DMS153 treated with DMSO at 0.1 percent for 48 hours (cell line): ENCODE measurements around the gene CACNA2D3.

Experiments used
- DNase-seq: peaks from one replicate; lab custom pipeline; 2025; ENCODE audit not compliant: unreplicated experiment; lab: John Stamatoyannopoulos, UW

Gene CACNA2D3

DNA sequence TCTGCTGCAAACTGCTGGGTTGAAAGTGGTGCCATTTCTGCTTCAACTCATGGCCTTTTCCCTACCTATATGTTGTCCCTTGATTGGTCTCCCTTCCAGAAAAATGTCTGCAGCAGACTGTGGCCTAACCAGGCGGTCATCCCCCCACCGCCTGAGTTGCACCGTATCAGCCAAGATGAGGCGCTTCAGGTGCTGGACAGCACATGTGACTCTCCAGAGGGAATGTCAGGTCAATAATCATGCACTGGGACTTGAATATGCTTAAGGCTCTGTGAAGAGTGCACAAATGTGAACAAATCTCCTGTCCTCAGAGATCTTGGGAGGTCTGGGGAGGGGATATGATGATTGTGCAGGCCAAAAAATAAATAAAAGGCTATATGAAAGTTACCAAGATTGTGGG lies 773.3 kb downstream of the CACNA2D3 start:
- DNase-seq, result no peak

DNA sequence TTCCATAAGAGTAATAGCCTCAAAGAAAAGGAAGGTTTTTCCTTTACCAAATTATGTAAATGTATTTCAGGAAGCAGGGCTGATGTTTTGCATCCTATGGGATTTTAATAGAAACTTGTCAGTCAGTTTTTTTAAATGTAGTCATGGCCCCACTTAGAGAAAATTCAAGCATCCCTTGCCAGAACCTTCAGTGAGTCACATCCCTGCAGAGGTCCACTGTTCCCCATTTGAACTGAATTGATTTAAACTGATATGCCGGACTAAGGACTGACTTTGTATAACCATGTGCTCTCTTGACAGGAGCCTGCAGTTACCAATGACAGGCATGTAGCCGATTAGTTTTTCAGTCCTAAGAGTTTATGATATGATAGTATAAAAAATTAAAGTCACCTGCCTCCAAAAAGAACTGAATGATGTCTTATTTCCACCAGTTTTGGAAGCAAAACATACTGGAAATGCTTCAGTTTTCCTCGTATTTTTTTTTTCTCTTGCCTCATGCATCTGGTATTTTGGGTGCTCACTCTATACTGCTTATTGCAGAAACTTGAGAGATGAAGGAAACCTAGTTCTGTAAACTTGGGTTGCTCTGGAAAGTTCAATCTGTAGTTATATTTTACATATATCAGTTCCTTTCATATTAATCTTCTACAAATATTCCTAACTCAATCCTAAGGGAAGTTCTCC lies 774.8 kb downstream of the CACNA2D3 start:
- DNase-seq, result no peak

DNA sequence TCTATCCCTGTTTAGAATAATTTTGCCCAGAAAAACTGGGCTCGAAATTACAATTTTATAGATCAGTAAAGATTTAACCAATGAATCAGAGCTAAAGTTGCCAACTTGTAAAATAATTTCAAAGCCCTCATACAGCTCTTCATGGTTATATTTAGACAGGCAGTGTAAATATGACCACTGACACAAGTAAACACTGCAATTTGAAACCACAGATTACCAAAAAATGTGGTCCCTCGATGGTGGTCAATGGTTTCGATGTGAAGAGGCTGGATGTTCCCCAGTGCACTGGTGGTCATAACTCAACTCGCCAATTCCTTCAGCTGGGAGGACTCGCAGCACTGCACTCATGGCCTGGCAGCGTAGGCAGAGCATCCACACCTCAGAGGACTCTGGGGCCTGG lies 776.9 kb downstream of the CACNA2D3 start:
- no peak for DNase-seq

DNA sequence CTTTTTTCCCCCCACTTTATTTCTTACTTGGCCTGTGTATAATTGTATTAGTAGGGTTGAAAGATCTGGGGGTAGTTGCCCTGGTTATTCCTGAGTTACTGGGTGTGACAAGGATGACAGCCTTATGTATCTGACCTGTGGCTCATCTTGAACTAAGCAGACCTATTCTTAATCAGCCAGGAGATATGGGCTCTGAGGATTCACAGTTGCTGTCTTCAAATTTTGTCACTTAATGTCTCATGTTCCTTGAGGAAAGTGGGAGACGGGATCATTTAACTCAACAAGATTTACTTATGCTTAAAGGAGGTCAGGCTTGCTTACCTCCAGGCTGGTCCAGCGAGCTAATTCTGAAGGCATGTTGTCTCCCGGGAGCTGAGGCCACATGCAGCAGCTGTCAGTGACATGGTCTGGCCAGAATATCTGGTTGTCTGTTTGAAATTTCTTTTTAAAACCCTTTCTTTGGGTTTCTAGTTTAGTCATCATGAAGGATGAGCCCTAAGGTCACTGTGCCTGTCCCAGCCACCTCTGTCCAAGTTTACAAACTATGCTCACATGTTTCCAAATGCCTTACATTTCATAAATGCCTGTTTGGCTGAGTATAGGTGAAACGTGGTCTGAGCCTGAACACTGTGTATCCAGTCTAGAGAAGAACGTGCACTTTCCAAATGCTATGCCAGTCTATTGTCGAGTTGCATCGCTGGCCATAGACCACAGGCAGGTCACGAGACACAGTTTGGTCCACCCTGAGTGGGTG lies 778.7 kb downstream of the CACNA2D3 start:
- no peak for DNase-seq

DNA sequence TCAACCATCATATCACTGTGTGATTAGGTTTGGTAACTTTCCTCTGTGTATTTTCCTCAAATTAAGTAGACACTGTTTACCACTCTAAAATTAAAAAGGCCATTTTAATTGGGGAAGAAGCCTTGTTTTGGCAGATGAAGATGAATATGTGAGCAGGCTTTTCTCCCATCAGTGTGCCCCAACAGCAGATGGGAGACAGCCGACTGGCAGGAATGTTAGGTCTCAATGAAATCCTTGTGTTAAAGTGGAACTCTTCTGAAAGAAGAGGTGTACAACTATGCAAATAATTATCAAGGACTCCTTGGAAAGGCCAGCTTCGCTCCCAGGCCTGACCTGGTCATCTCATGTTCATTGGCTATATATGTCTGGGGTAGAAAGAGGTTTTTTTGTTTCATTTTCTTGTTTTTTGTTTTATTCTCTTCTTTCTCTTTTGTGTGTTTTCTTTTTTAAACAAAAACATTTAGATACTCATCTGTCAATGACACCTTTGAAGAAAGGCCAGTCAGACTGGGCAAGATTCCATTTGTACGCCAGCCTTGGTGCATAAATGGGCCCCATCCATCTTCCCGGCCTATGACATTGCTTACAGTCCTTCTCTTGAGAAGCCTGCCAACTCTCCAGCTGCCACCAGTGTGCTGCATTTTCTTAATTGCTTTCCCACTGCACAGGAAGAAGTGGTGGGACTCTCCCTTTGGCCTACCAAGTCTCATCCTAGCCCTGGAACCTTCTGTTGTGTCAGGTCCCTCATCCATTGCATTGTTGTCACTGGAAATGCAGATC lies 779.7 kb downstream of the CACNA2D3 start:
- DNase-seq, result no peak

DNA sequence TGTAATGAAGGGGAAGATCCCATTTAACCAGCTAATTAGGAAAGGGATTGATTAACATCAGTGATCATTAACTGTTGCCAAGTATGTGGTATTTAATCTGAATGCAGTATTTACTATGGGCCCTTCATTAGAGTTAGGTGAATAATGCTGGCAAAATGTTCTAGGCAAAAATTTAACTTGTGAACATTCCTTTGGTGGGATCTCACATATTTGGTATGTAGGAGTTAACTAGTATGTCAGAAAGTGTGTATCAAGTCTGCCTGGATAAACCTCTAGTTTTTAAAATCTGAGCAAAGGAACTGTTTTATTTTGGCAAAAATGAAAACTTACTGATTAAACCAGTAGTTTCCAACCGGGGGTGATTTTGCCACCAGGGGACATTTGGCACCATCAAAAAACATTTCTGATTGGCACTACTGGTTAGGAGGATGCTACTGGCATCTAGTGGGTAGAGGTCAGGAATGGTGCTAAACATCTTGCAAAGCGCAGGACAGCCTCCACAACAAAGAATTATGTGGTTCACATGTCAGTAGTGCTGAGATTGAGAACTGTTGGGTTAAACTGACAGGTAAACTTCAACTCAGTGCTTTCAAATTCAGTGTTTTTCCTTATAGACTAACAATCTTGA lies 783.0 kb downstream of the CACNA2D3 start:
- no peak for DNase-seq

DNA sequence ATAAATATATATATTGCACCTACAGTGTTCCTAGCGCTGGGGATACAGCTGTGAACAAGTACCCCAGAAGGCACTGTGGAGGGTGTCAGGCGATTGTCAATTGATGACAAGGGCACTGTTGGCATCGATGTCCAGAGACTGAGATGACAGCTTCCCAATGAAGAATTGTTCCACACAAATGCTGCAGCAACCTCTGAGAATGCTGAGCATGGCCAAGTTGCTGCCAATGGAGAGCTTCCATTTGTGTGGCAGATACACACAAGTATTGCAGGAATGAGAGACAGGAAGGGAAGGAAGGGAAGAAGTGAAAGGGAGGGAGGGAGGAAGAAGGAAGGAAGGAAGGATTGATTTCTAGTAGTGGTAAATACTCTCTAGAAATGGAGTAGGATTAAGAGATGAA lies 783.6 kb downstream of the CACNA2D3 start:
- no peak for DNase-seq

DNA sequence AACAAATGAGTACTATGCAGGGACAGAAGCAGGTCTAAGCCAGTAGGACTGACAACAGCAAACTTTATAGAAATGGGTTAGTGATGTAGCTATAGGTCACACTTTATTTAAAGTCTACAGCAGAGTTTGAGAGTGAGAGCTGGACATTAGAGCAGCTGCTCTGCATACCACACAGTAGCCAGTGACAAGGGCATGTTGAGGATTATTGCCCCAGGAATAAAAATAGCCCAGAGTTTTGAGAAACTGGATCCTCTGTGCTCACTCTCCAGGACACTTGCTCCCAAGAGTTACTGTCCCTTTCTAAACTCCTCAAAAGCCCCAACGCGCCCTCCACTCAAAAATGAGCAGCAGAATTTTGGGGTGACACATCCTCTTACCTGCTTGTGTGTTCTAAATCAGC lies 784.4 kb downstream of the CACNA2D3 start:
- DNase-seq, result no peak

DNA sequence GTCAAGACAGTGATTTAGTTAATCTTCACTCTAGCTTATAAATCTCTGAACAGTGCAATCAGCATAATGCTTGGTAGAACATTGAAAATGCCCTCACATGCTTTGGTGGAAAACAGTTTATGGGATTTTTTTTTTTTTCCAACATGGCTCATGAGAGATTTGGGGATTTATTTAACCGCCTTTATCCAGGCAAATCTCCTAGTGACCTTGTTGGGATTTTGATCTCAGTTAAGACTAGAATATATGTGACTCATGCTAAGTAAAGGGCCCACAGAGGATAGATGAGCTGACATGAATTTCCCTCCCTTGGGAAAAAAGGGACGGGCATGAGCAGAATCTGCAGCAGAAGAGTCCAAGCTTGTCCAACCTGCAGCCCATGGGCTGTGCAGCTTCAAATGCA lies 786.8 kb downstream of the CACNA2D3 start:
- no peak for DNase-seq

DNA sequence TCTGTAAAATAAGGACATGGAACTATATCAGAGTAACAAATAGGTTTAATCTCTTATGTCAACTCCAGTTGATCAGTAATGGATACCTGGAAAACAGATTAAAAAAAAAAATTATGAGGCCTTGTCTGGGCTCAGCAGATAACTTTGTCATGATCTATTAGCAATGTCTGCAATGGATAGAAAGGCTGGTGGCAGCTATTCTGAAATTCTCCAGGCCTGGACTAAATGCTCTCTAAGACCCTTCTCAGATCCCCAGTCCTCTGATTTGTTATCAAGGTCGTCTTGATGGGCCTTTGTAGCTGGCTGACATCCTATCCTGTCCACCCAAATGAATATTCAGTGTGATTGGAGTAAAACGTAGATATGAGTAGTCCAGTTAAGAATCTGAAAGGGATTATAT lies 791.8 kb downstream of the CACNA2D3 start:
- DNase-seq, result no peak

DNA sequence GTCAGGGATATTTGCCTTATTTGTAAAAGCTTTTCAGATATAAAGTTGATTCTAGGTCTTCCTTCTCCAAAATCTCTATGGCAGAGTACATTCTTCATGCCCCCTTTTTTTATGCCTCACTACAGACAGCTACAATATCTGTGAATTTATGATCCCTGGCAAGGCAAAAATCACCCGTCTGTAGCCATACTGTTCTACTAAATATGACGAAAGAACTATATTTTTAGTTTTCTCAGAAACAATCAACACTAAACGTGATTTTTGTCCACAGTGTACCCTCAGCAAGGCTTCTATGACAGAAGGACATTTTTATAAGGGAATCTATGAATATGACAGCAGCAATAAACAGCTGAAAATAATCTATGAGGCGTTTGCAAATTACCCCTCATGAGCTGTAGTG lies 792.8 kb downstream of the CACNA2D3 start:
- DNase-seq, result no peak

DNA sequence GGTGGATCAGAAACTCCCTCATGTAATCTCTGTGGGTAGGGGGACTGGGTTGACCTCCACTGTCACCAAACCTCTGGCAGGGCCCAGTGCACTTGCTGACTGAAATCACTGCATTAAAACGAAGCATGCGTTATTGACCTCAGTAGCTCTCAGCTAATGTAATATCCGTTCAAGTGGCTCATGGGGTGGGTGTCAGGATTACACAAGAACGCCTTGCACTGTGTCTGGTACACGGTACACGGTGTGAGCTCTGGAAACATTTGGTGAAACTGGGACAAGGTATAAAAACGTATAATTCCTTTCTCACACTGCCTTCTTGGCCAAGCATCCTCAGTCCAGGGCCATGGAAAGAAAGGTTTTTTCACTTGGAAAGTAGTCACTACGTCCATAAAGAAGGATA lies 793.6 kb downstream of the CACNA2D3 start:
- no peak for DNase-seq

DNA sequence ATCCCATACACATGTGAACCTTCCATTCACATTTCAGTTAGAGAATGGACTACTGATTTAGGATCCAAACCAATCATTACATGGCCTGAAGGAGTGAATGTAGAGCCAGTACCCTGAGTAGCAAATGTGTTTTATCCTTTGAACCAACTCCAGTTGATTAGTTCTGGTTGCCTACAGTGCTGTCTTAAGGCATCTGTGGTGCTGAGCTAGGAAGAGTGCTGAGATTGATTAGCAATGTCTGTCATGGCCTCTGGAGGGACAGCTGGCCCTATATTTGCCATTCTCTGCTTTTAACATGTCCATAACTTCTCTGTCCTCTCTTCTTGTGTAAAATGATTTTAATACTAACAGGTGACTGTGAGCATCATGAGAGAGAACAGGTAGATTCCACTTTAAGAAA lies 794.4 kb downstream of the CACNA2D3 start:
- DNase-seq, result no peak

DNA sequence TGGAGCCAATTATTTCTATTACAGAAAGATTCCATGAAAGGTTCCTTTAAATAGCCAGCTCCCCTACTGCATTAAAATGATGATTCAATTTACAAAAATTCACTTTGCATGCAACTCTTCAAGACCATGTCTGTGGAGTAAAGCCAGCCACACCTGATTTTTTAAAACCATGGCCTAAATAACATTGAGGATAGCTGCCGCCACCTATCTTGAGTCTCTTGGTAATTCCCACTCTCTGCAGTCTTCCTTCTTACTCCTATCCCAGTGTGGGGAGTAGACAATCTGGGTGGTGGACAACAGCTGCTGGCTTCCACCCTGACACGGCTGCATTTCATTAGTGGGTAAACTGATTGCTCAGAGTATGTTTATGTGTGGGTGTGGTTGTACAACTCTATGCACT lies 794.8 kb downstream of the CACNA2D3 start:
- DNase-seq, result no peak

DNA sequence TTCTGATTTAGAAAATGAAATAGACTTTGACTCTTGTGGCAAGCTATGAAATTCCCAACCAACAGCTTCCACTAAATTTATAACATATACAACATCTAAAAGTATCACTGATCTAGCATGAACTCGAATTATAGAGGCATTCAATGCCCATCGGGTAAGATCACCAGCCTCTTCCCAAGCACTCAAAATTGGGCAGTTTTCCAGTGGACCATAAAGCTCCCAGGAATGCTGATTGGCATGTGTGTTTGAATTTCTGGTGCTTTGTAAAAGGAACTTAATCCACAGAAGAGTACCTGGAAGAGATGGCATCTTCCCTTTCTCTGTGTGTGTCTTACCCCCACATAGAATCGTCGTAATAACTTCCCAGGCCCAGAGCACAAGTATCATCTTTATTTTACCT lies 795.5 kb downstream of the CACNA2D3 start:
- no peak for DNase-seq

DNA sequence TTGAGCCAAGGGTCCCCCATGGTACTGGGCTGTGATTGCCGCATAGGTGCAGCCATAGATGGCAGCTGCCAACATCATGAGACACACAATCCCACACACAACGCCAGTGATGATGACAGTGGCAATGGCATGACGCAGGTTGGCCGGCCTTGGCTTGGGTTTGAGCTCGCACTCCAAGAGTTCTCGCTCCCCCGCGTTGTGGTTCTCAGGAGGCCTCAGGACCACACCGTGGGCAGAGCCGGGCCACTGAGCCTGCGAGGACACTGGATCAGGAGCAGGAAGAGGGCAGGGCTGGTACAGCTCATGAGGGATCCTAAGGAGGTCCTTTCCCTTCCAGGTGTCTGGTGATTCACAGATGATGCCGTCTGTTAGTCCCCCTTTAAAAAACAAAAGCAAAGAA lies 796.2 kb downstream of the CACNA2D3 start:
- no peak for DNase-seq

DNA sequence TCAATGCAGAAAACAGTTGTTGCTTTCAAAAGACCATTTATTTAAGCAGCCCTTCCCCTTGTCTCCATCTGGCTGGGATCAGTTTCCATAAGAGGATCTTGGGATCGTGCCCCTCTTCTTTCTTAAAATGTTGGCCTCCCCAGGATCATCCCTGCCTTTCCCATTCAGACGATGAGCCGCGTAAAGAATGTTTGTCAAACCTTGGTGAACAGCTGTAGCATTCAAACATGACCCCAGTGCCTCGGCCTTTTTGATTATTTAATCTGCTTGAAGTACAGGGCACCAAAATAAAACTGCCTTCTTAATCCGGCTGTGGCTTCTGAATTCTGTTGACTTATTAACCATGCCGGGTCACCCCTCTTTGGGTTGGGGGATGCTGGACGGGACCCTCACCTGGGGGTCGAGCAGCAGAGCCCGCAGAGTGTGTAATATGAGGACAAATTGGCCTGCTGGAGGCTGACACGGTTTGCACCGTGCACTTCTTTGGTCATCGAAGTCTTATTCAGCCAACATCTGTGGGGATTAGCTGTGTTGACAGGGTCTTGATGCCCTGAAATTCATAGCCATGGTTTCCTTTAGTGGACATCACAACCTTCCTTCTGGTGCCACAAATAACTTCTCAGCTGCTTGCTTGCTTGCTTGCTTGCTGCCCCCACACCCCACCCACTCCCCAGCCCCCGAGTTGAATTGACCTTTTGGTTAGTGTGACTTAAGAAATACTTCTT lies 805.9 kb downstream of the CACNA2D3 start, which contains the start of gene LRTM1:
LRTM1 (minus strand) TSS at position 14 of the 725 bp plus-strand sequence. CDS start 148 bp downstream, outside the sequence.
- no peak for DNase-seq

DNA sequence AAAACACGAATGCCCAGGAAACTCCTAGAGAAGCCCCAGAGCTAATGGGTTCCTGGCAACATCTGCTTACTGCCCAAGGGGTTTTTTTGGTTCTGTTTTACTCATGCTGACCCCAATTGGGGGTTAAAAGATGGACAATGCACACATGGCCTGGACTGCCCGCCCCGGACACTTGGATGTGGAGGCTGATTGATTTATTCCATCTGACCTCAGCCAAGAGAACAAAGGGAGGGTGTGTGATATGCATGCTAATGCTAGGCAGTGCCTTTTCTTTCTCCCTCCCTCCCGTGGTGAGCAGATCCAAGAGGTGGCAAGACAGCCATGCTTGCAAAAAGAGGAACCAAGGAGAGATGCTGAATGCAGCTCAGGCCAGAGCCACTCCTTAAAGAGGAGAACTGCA lies 808.8 kb downstream of the CACNA2D3 start:
- DNase-seq, result no peak

DNA sequence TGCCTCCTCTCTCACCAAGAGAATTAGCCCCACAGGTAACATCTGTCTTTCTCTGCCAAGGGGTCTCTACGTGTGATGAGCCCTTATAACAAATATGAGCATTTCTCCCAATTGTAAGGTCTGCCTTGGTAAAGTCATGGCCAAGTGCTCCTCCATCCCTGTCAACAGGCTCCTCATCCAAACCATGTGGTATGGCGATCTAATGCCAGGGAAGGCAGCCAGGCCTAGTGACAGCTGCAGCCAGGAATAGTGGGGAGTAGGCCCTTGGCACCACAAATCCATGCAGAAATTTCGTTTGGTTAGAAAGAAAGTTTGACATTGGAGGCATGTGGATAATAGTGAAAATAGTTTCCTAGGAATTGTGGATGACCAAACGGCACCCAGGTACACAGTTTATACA lies 810.3 kb downstream of the CACNA2D3 start:
- no peak for DNase-seq

DNA sequence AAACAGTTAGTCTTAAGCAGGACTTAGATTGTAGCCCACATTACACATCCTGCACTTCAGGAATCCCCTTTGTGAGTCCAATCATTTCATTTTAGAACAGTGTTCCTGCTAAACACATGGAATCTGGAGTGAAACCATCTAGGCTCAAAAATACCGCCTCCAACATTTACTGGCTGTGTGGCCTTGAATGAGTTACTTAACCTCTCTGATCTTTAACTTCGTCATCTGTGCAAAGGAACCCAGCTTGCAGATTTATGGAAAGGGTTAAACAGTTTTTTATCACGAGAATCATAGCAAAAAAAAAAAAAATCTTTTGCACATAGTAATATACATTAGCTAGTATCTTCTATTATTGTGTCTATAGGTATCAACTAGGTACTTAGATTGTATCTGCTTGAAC lies 813.5 kb downstream of the CACNA2D3 start:
- DNase-seq, result no peak

DNA sequence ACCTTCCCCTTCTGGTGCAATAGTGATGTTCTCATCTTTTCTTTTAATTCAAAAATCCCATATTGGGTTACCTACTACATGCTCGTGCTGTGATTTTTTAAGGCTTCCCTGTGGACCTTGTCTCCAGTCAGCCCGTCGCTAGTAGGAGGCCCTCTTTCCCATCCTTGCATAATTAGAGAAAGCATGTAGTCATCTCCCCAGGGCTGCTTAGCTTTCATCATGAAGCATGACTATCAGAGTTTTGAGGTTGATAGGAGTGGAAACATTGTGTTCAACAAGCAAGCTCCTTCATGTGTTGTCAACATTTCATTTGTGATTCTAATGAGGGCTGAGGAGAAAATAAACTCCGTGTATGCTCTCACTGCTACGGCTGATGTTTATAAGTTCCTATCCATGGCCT lies 814.2 kb downstream of the CACNA2D3 start:
- DNase-seq, result no peak
